HEK293 (cell line): ENCODE results near the gene AADAT.

Experiments used
- CTCF ChIA-PET: fragments of 350-600 bp; formaldehyde crosslinking; extraction: SDS; loops from one replicate; lab custom pipeline; 2021; ENCODE audit warnings: antibody characterized with exemption; lab: Yijun Ruan, JAX
- POLR2A ChIA-PET: fragments of 300-600 bp; formaldehyde crosslinking; extraction: SDS; loops from one replicate; lab custom pipeline; 2020; ENCODE audit warnings: antibody characterized with exemption, inconsistent platforms; lab: Yijun Ruan, JAX
- H3K27ac ChIP-seq: fragments of 200-500 bp; sonication (Bioruptor generic); 2 replicates; pipeline ENCODE4 v1.5.1; 2014; ENCODE audit warnings: low read depth, low read length, control low read depth, inconsistent platforms; ENCODE audit errors: extremely low read depth
- H3K36me3 ChIP-seq, 2 experiments: fragments of 200-500 bp in 1 of 2; sonication (Bioruptor generic) in 1 of 2; 1 replicate in 1 of 2; 2 replicates in 1 of 2; pipeline ENCODE4 v1.5.1; 2014 to 2017; ENCODE audit warnings: inconsistent platforms in 2 of 2, low read length in 2 of 2; ENCODE audit not compliant: control insufficient read depth in 2 of 2, insufficient read depth in 1 of 2
- H3K4me1 ChIP-seq: fragments of 200-500 bp; sonication (Bioruptor generic); 2 replicates; pipeline ENCODE4 v1.5.1; 2014; ENCODE audit warnings: mild to moderate bottlenecking, low read length, inconsistent platforms; ENCODE audit not compliant: control insufficient read depth, insufficient read depth
- H3K4me3 ChIP-seq: 2 replicates; pipeline ENCODE4 v1.5.1; 2011; ENCODE audit warnings: low read depth, mild to moderate bottlenecking, control low read depth, low read length, moderate library complexity
- H3K9me3 ChIP-seq: fragments of 200-500 bp; sonication (Bioruptor generic); 2 replicates; pipeline ENCODE4 v1.5.1; 2014; ENCODE audit warnings: low read depth, low read length, inconsistent platforms; ENCODE audit not compliant: control insufficient read depth, insufficient read depth
- INSM2 ChIP-seq: fragments of 450-650 bp; formaldehyde crosslinking; IDR thresholded peaks from 2 replicates; pipeline ENCODE4 v1.5.1; 2016; ENCODE audit warnings: missing biosample characterization, missing genetic modification characterization
- KLF17 ChIP-seq: fragments of 450-650 bp; formaldehyde crosslinking; IDR thresholded peaks from 2 replicates; pipeline ENCODE4 v1.5.1; 2016; ENCODE audit warnings: missing biosample characterization, missing genetic modification characterization
- OVOL3 ChIP-seq: fragments of 450-650 bp; formaldehyde crosslinking; IDR thresholded peaks from 2 replicates; pipeline ENCODE4 v1.5.1; 2016; ENCODE audit warnings: missing biosample characterization, missing genetic modification characterization
- PATZ1 ChIP-seq: fragments of 450-650 bp; formaldehyde crosslinking; IDR thresholded peaks from 2 replicates; pipeline ENCODE4 v1.5.1; 2016; ENCODE audit warnings: missing biosample characterization, missing genetic modification characterization
- SCRT2 ChIP-seq: fragments of 450-650 bp; formaldehyde crosslinking; IDR thresholded peaks from 2 replicates; pipeline ENCODE4 v1.5.1; 2016; ENCODE audit warnings: missing biosample characterization, missing genetic modification characterization
- SP2 ChIP-seq: fragments of 450-650 bp; formaldehyde crosslinking; IDR thresholded peaks from 2 replicates; pipeline ENCODE4 v1.5.1; 2016; ENCODE audit warnings: missing biosample characterization, missing genetic modification characterization
- TCF7L2 ChIP-seq: IDR thresholded peaks from 2 replicates; pipeline ENCODE4 v1.6.1; 2011; ENCODE audit warnings: low read depth, mild to moderate bottlenecking, inconsistent platforms, low read length, moderate library complexity, borderline replicate concordance
- YY1 ChIP-seq: fragments of 450-650 bp; formaldehyde crosslinking; IDR thresholded peaks from 2 replicates; pipeline ENCODE4 v1.5.1; 2018; ENCODE audit warnings: missing biosample characterization, missing genetic modification characterization
- ZBTB17 ChIP-seq: fragments of 450-650 bp; formaldehyde crosslinking; IDR thresholded peaks from 2 replicates; pipeline ENCODE4 v1.5.1; 2016; ENCODE audit warnings: missing biosample characterization, missing genetic modification characterization
- ZBTB26 ChIP-seq: fragments of 450-650 bp; formaldehyde crosslinking; optimal IDR thresholded peaks from 2 replicates; pipeline ENCODE3; 2016; ENCODE audit warnings: missing biosample characterization, mild to moderate bottlenecking, missing genetic modification characterization
- ZBTB6 ChIP-seq: fragments of 450-650 bp; formaldehyde crosslinking; IDR thresholded peaks from 2 replicates; pipeline ENCODE4 v1.5.1; 2017; ENCODE audit warnings: missing biosample characterization, missing genetic modification characterization
- ZEB2 ChIP-seq: fragments of 450-650 bp; formaldehyde crosslinking; IDR thresholded peaks from 2 replicates; pipeline ENCODE4 v1.5.1; 2016; ENCODE audit warnings: missing biosample characterization, missing genetic modification characterization
- ZNF175 ChIP-seq: fragments of 450-650 bp; formaldehyde crosslinking; IDR thresholded peaks from 2 replicates; pipeline ENCODE4 v1.5.1; 2016; ENCODE audit warnings: missing biosample characterization, missing genetic modification characterization
- ZNF2 ChIP-seq: fragments of 450-650 bp; formaldehyde crosslinking; IDR thresholded peaks from 2 replicates; pipeline ENCODE4 v1.5.1; 2016; ENCODE audit warnings: missing biosample characterization, missing genetic modification characterization
- ZNF202 ChIP-seq: fragments of 450-650 bp; formaldehyde crosslinking; IDR thresholded peaks from 2 replicates; pipeline ENCODE4 v1.5.1; 2016; ENCODE audit warnings: missing biosample characterization, missing genetic modification characterization, borderline replicate concordance
- ZNF211 ChIP-seq: fragments of 450-650 bp; formaldehyde crosslinking; IDR thresholded peaks from 2 replicates; pipeline ENCODE4 v1.5.1; 2016; ENCODE audit warnings: low read depth, missing biosample characterization, missing genetic modification characterization
- ZNF350 ChIP-seq: fragments of 450-650 bp; formaldehyde crosslinking; IDR thresholded peaks from 2 replicates; pipeline ENCODE4 v1.5.0; 2017; ENCODE audit warnings: missing biosample characterization, mild to moderate bottlenecking, missing genetic modification characterization
- ZNF473 ChIP-seq: fragments of 450-650 bp; formaldehyde crosslinking; IDR thresholded peaks from 2 replicates; pipeline ENCODE4 v1.5.1; 2017; ENCODE audit warnings: missing biosample characterization, missing genetic modification characterization
- ZNF513 ChIP-seq: fragments of 450-650 bp; IDR thresholded peaks from 2 replicates; pipeline ENCODE4 v1.5.1; 2018; ENCODE audit warnings: missing biosample characterization, missing genetic modification characterization
- ZNF549 ChIP-seq: fragments of 450-650 bp; IDR thresholded peaks from 2 replicates; pipeline ENCODE4 v1.5.1; 2018; ENCODE audit warnings: missing biosample characterization, missing genetic modification characterization, mild to moderate bottlenecking, inconsistent platforms, moderate library complexity
- ZNF571 ChIP-seq: fragments of 450-650 bp; formaldehyde crosslinking; IDR thresholded peaks from 2 replicates; pipeline ENCODE4 v1.5.0; 2017; ENCODE audit warnings: missing biosample characterization, missing genetic modification characterization
- ZNF596 ChIP-seq: fragments of 450-650 bp; IDR thresholded peaks from 2 replicates; pipeline ENCODE4 v1.5.0; 2018; ENCODE audit warnings: missing biosample characterization, mild to moderate bottlenecking, missing genetic modification characterization, moderate library complexity
- ZNF623 ChIP-seq: fragments of 450-650 bp; formaldehyde crosslinking; IDR thresholded peaks from 2 replicates; pipeline ENCODE4 v1.5.1; 2016; ENCODE audit warnings: missing biosample characterization, missing genetic modification characterization
- ZSCAN5A ChIP-seq: fragments of 450-650 bp; formaldehyde crosslinking; IDR thresholded peaks from 2 replicates; pipeline ENCODE4 v1.5.1; 2016; ENCODE audit warnings: missing biosample characterization, missing genetic modification characterization

The AADAT gene

GRCh38 chr4:170052919-170053318 lies 36.8 kb downstream of the AADAT start (continued):
- TF ChIP-seq PATZ1 (tag by site-specific recombination) (no peak), ZEB2 (tag by site-specific recombination) (no peak), ZNF513 (tag by site-specific recombination) (no peak), ZNF175 (tag by site-specific recombination) (no peak)
- TF ChIP-seq, all 188 proteins: peak for 0

GRCh38 chr4:170051402-170051801 lies 38.4 kb downstream of the AADAT start:
- POLR2A ChIA-PET, result interaction anchor here (0.6 kb wide), 1 partner anchor 100 kb away, joined by 3 read pairs; no protein-coding TSS in a partner anchor
- CTCF ChIA-PET, result interaction anchor here (1.2 kb wide), 1 partner anchor 242 kb away, joined by 3 read pairs; no protein-coding TSS in a partner anchor
- Histone ChIP-seq H3K9me3 (no peaks in the 10 kb centered on the region), H3K36me3 (no peaks in the 10 kb centered on the region), H3K27ac (no peak overlapping the region), H3K4me1 (no peaks in the 10 kb centered on the region), H3K4me3 (no peak overlapping the region)
- TF ChIP-seq ZNF211 (tag by site-specific recombination), result no peak
- no peak for TF ChIP-seq ZBTB26 (tag by site-specific recombination)
- TF ChIP-seq TCF7L2, result no peak
- no peak for TF ChIP-seq ZNF473 (tag by site-specific recombination)
- no peak for TF ChIP-seq ZNF623 (tag by site-specific recombination)
- TF ChIP-seq ZNF549 (tag by site-specific recombination), result no peak
- TF ChIP-seq ZBTB17 (tag by site-specific recombination), result no peak
- no peak for TF ChIP-seq KLF17 (tag by site-specific recombination)
- no peak for TF ChIP-seq ZNF202 (tag by site-specific recombination)

- Histone ChIP-seq H3K4me3 (no peak overlapping the region), H3K4me1 (no peaks in the 10 kb centered on the region), H3K9me3 (no peaks in the 10 kb centered on the region), H3K36me3 (no peaks in the 10 kb centered on the region), H3K27ac (no peak overlapping the region)
- CTCF ChIA-PET, result interaction anchor here (0.5 to 1.3 kb wide), 4 partner anchors 222 to 432 kb away, joined by 3 to 7 read pairs (median 3); no protein-coding TSS in a partner anchor
- POLR2A ChIA-PET, result no interaction called here
- no peak for TF ChIP-seq YY1 (tag by site-specific recombination)
- no peak for TF ChIP-seq OVOL3 (tag by site-specific recombination)
- TF ChIP-seq ZNF2 (tag by site-specific recombination), result no peak
- no peak for TF ChIP-seq SCRT2 (tag by site-specific recombination)
- TF ChIP-seq ZSCAN5A (tag by site-specific recombination), result no peak
- TF ChIP-seq ZNF596 (tag by site-specific recombination), result no peak
- no peak for TF ChIP-seq ZNF571
- TF ChIP-seq SP2 (tag by site-specific recombination), result no peak
- TF ChIP-seq INSM2 (tag by site-specific recombination), result no peak
- TF ChIP-seq ZNF350 (tag by site-specific recombination), result no peak
- TF ChIP-seq ZNF175 (tag by site-specific recombination), result no peak
- TF ChIP-seq ZBTB6 (tag by site-specific recombination), result no peak
These were observed 40.0 kb downstream of the AADAT start for GRCh38 chr4:170049766-170050165.
